ENCODE data around the gene PTHLH.

- no peak for TF ChIP-seq NFIC (IDR thresholded peaks at IDR 0.05; ENCODE audit: borderline replicate concordance)
- TF ChIP-seq CTCF (IDR thresholded peaks at IDR 0.05), result no peak
- TF ChIP-seq REST (IDR thresholded peaks at IDR 0.05; ENCODE audit: low read depth, low read length), result no peak
- TF ChIP-seq RCOR1 (IDR thresholded peaks at IDR 0.05; ENCODE audit: low read length), result no peak
- no peak for TF ChIP-seq PBX3 (IDR thresholded peaks at IDR 0.05)
- no peak for TF ChIP-seq EZH2phosphoT487 (IDR thresholded peaks at IDR 0.05; ENCODE audit: borderline replicate concordance, low read depth)
- TF ChIP-seq GABPA (IDR thresholded peaks at IDR 0.05; ENCODE audit: low read depth), result no peak
- TF ChIP-seq POLR2AphosphoS5 (IDR thresholded peaks at IDR 0.05; ENCODE audit: low read depth, low read length), result no peak
- TF ChIP-seq SIN3A (IDR thresholded peaks at IDR 0.05; ENCODE audit: borderline replicate concordance, low read depth, low read length), result no peak
- no peak for TF ChIP-seq NRF1 (IDR thresholded peaks at IDR 0.05; ENCODE audit: low read depth, low read length)
- TF ChIP-seq SMC3 (IDR thresholded peaks at IDR 0.05; ENCODE audit: low read depth, low read length), result no peak
- no peak for TF ChIP-seq FOSL2 (IDR thresholded peaks at IDR 0.05; ENCODE audit: borderline replicate concordance, low read depth)
- TF ChIP-seq TAF1 (IDR thresholded peaks at IDR 0.05; ENCODE audit: borderline replicate concordance, low read depth, low read length), result no peak
Observed at GRCh38 chr12:27960821-27961220, 11.7 kb downstream of the PTHLH start.

All from SK-N-SH (cell line).